A673 (cell line): ENCODE measurements around the gene ZNF462. TPM values are rescaled to one million over a fixed set of nuclear protein-coding genes. Genes with fewer than 3 reads are reported as not detected.
"Not testable (repeated sequence)": the region's sequence is repeated elsewhere in the genome, so short reads cannot be mapped to it uniquely, and the experiment has no call there.

Experiments
- BruUV-seq: library from RNA; stranded (reverse); fragments of 400-500 nt; replicated peaks from 2 replicates; lab custom pipeline; 2021; lab: Mats Ljungman, UMichigan
- CTCF ChIA-PET: fragments of 300-600 bp; sonication (Branson Sonifier 250); formaldehyde crosslinking; loops from one replicate; lab custom pipeline; 2022; ENCODE audit warnings: antibody characterized with exemption; lab: Charles Lee
- POLR2A ChIA-PET: fragments of 300-600 bp; sonication (Branson Sonifier 250); formaldehyde crosslinking; loops from one replicate; lab custom pipeline; 2022; ENCODE audit warnings: antibody characterized with exemption; ENCODE audit not compliant: low non-redundant PET; lab: Charles Lee
- DNase-seq: peaks from one replicate; pipeline ENCODE4 v3.0.0-alpha.2; 2015; ENCODE audit warnings: low spot score
- H3K27ac ChIP-seq: fragments of 200-600 bp; sonication (generic); 2 replicates; pipeline ENCODE4 v1.5.1; 2016; ENCODE audit warnings: mixed run types, low read depth, mild to moderate bottlenecking, mixed read lengths, antibody characterized with exemption, low read length; ENCODE audit not compliant: poor library complexity, severe bottlenecking
- H3K27me3 ChIP-seq: fragments of 200-600 bp; sonication (generic); replicated peaks from 2 replicates; pipeline ENCODE4 v1.6.1; 2017; ENCODE audit warnings: mixed run types, low read depth, mild to moderate bottlenecking, mixed read lengths, antibody characterized with exemption, low read length; ENCODE audit not compliant: insufficient read depth, poor library complexity
- H3K36me3 ChIP-seq: fragments of 200-600 bp; sonication (generic); 2 replicates; pipeline ENCODE4 v1.6.1; 2016; ENCODE audit warnings: mixed run types, mild to moderate bottlenecking, mixed read lengths, antibody characterized with exemption, low read length; ENCODE audit not compliant: insufficient read depth, poor library complexity, severe bottlenecking
- H3K4me1 ChIP-seq: fragments of 200-600 bp; sonication (generic); 2 replicates; pipeline ENCODE4 v1.6.1; 2017; ENCODE audit warnings: mixed run types, mild to moderate bottlenecking, mixed read lengths, antibody characterized with exemption, low read length; ENCODE audit not compliant: insufficient read depth, poor library complexity, severe bottlenecking
- H3K4me3 ChIP-seq: fragments of 200-600 bp; sonication (generic); 2 replicates; pipeline ENCODE4 v1.5.1; 2016; ENCODE audit warnings: low read depth, mixed run types, mild to moderate bottlenecking, mixed read lengths, low read length; ENCODE audit not compliant: poor library complexity, severe bottlenecking
- H3K9me3 ChIP-seq: fragments of 200-600 bp; sonication (generic); 2 replicates; pipeline ENCODE4 v1.6.1; 2016; ENCODE audit warnings: mixed run types, low read depth, mild to moderate bottlenecking, mixed read lengths, antibody characterized with exemption, low read length; ENCODE audit not compliant: poor library complexity, severe bottlenecking
- CTCF ChIP-seq: fragments of 300-800, 200-600 bp; sonication (generic); conservative IDR thresholded peaks from 2 replicates; pipeline ENCODE4 v1.5.1; 2017; ENCODE audit warnings: low read depth, mild to moderate bottlenecking, antibody characterized with exemption, low read length, moderate library complexity, mixed read lengths
- EZH2 ChIP-seq: fragments of 200-600 bp; sonication (generic); IDR thresholded peaks from 2 replicates; pipeline ENCODE4 v1.6.1; 2017; ENCODE audit warnings: borderline replicate concordance, low read depth, mild to moderate bottlenecking, mixed read lengths, antibody characterized with exemption, low read length; ENCODE audit not compliant: poor library complexity, severe bottlenecking
- intact Hi-C: fragments of 100-400 bp; cut with micrococcal nuclease; formaldehyde crosslinking; loops from one replicate; pipeline ENCODE4 v1.10.0; 2022; ENCODE audit not compliant: unreplicated experiment
- total RNA-seq: library from RNA; stranded (reverse); gene quantifications from 2 replicates; pipeline ENCODE4 v1.2.3, GENCODE V29; 2021

The ZNF462 gene
- total RNA-seq, 1 experiment from 2014 or later = 40.5 TPM

GRCh38 chr9:106982636-106983035 lies 119.7 kb downstream of the ZNF462 start:
- Histone ChIP-seq H3K4me1 (no peaks in the 10 kb centered on the region), H3K9me3 (no peaks in the 10 kb centered on the region), H3K36me3 (peaks cover 4% of the 10 kb centered on the region), H3K27me3 (no peaks in the 10 kb centered on the region), H3K27ac (no peak overlapping the region), H3K4me3 (no peak overlapping the region)
- CTCF ChIA-PET = no interaction called here
- BruUV-seq = no TSS peak
- TF ChIP-seq CTCF (no peak), EZH2 (no peak)
- intact Hi-C loops = no loop called here
- no peak for DNase-seq
- POLR2A ChIA-PET = no interaction called here

GRCh38 chr9:106983346-106983745 lies 120.4 kb downstream of the ZNF462 start:
- no peak overlapping the region for H3K4me3 ChIP-seq
- CTCF ChIA-PET = no interaction called here
- POLR2A ChIA-PET = no interaction called here
- H3K4me1 ChIP-seq = no peaks in the 10 kb centered on the region
- H3K36me3 ChIP-seq = peaks cover 4% of the 10 kb centered on the region
- no peak for DNase-seq
- intact Hi-C loops = no loop called here
- no peak overlapping the region for H3K27ac ChIP-seq
- no peaks in the 10 kb centered on the region for H3K9me3 ChIP-seq
- no TSS peak for BruUV-seq
- TF ChIP-seq CTCF (no peak), EZH2 (no peak)
- no peaks in the 10 kb centered on the region for H3K27me3 ChIP-seq

GRCh38 chr9:106989904-106990303 lies 126.9 kb downstream of the ZNF462 start:
- H3K27ac ChIP-seq, H3K4me1 ChIP-seq, H3K4me3 ChIP-seq, H3K9me3 ChIP-seq, intact Hi-C loops, BruUV-seq, H3K36me3 ChIP-seq, POLR2A ChIA-PET, H3K27me3 ChIP-seq, DNase-seq, CTCF ChIA-PET: not testable (repeated sequence)

- Histone ChIP-seq H3K4me1 (no peaks in the 10 kb centered on the region), H3K36me3 (no peaks in the 10 kb centered on the region), H3K4me3 (no peak overlapping the region), H3K9me3 (no peaks in the 10 kb centered on the region), H3K27ac (no peak overlapping the region), H3K27me3 (no peaks in the 10 kb centered on the region)
- DNase-seq = no peak
- ChIA-PET POLR2A (no interaction called here), CTCF (no interaction called here)
- no TSS peak for BruUV-seq
- TF ChIP-seq EZH2 = no peak
- TF ChIP-seq CTCF = no peak
- intact Hi-C loops = no loop called here
Measured at GRCh38 chr9:106992186-106992585, 129.2 kb downstream of the ZNF462 start.
